ENCODE data around the gene GTF2B. TPM values are rescaled to one million over a fixed set of nuclear protein-coding genes. Genes with fewer than 3 reads are reported as not detected.

The GTF2B gene
- total RNA-seq, 1 experiment from 2014 or later: 31.8 TPM

- 0 out of 4 replicates have a peak, but pooled peaks cover 4% of the 10 kb centered on the region in 2 experiments for H3K36me3 ChIP-seq (ENCODE audit: control insufficient read depth in 1 of 2, insufficient read depth in 2 of 2, low read length in 2 of 2)
- TF ChIP-seq POLR2AphosphoS5 (IDR thresholded peaks at IDR 0.05; ENCODE audit: low read depth, low read length) (no peak), EGR1 (IDR thresholded peaks at IDR 0.05; ENCODE audit: low read depth) (no peak), SIN3A (IDR thresholded peaks at IDR 0.05; ENCODE audit: low read depth) (no peak)
- no peaks in the 10 kb centered on the region for H3K9me2 ChIP-seq (ENCODE audit: insufficient read depth)
- H3K27ac ChIP-seq (ENCODE audit: low read depth, low read length): no peak overlapping the region
- DNase-seq (ENCODE audit: low read depth, low spot score) (no peak), ATAC-seq (no peak)
- H3K79me2 ChIP-seq (ENCODE audit: insufficient read depth, low read length): no peaks in the 10 kb centered on the region
- POLR2A ChIA-PET: no interaction called here
- no peak overlapping the region for H3K4me2 ChIP-seq (ENCODE audit: low read length)
- H3K4me3 ChIP-seq (replicated peaks in 1 of 2; ENCODE audit: low read depth in 1 of 2, low read length in 2 of 2): no peak overlapping the region
- H3K9me3 ChIP-seq (ENCODE audit: control insufficient read depth in 1 of 2, insufficient read depth in 1 of 2, low read depth in 1 of 2, low read length in 2 of 2): no peaks in the 10 kb centered on the region
- RAD21 ChIA-PET (ENCODE audit: low non-redundant PET in 1 of 2, low total read pairs in 2 of 2, uncharacterized antibody in 2 of 2, unreplicated experiment in 2 of 2): no interaction called here
- H2AFZ ChIP-seq (ENCODE audit: low read depth, low read length, poor library complexity, severe bottlenecking): no peak overlapping the region
- no peaks in the 10 kb centered on the region for H3K27me3 ChIP-seq (ENCODE audit: insufficient read depth, low read length)
- no peaks in the 10 kb centered on the region for H3K4me1 ChIP-seq (ENCODE audit: control insufficient read depth in 1 of 2, insufficient read depth in 2 of 2, low read length in 2 of 2)
- H3K9ac ChIP-seq (ENCODE audit: low read length): no peak overlapping the region
- no TSS peak for BruUV-seq (replicated peaks)
- no peaks in the 10 kb centered on the region for H4K20me1 ChIP-seq (ENCODE audit: insufficient read depth)
- CTCF ChIA-PET: no interaction called here
- intact Hi-C loops (cut with micrococcal nuclease): no loop called here
These were observed 77.9 kb downstream of the GTF2B start for GRCh38 chr1:88813471-88813870.

- intact Hi-C loops (cut with micrococcal nuclease): no loop called here
- H3K36me3 ChIP-seq (ENCODE audit: control insufficient read depth in 1 of 2, insufficient read depth in 2 of 2, low read length in 2 of 2): peaks cover 4 to 10% of the 10 kb centered on the region in 2 experiments; a peak in 1 of 4 replicates
- H3K79me2 ChIP-seq (ENCODE audit: insufficient read depth, low read length): no peaks in the 10 kb centered on the region
- no peak overlapping the region for H3K9ac ChIP-seq (ENCODE audit: low read length)
- no peaks in the 10 kb centered on the region for H4K20me1 ChIP-seq (ENCODE audit: insufficient read depth)
- TF ChIP-seq REST (IDR thresholded peaks at IDR 0.05; ENCODE audit: low read depth) (no peak), RAD21 (IDR thresholded peaks at IDR 0.05; ENCODE audit: low read depth) (no peak), SRF (IDR thresholded peaks at IDR 0.05; ENCODE audit: low read depth) (no peak), ATF3 (IDR thresholded peaks at IDR 0.05) (no peak), MAX (IDR thresholded peaks at IDR 0.05) (no peak), EGR1 (IDR thresholded peaks at IDR 0.05; ENCODE audit: low read depth) (no peak), EZH2phosphoT487 (IDR thresholded peaks at IDR 0.05; ENCODE audit: borderline replicate concordance) (no peak), SP1 (IDR thresholded peaks at IDR 0.05; ENCODE audit: low read depth) (no peak), EZH2 (IDR thresholded peaks at IDR 0.05) (no peak), ELF1 (IDR thresholded peaks at IDR 0.05; ENCODE audit: borderline replicate concordance, low read depth) (no peak), JUND (IDR thresholded peaks at IDR 0.05) (no peak), CEBPB (IDR thresholded peaks at IDR 0.05; ENCODE audit: low read depth) (no peak), POLR2A (IDR thresholded peaks at IDR 0.05; ENCODE audit: borderline replicate concordance, extremely low read depth, insufficient read depth, insufficient read length) (no peak), ZBTB33 (IDR thresholded peaks at IDR 0.05; ENCODE audit: extremely low read depth, insufficient replicate concordance, low read length) (no peak)
- no peak overlapping the region for H3K27ac ChIP-seq (ENCODE audit: low read depth, low read length)
- H3K9me3 ChIP-seq (ENCODE audit: control insufficient read depth in 1 of 2, insufficient read depth in 1 of 2, low read depth in 1 of 2, low read length in 2 of 2): no peaks in the 10 kb centered on the region
- CTCF ChIA-PET: no interaction called here
- no peaks in the 10 kb centered on the region for H3K27me3 ChIP-seq (ENCODE audit: insufficient read depth, low read length)
- POLR2A ChIA-PET: no interaction called here
- H2AFZ ChIP-seq (ENCODE audit: low read depth, low read length, poor library complexity, severe bottlenecking): no peak overlapping the region
- DNase-seq (ENCODE audit: low read depth, low spot score) (no peak), ATAC-seq (no peak)
- no peak overlapping the region for H3K4me2 ChIP-seq (ENCODE audit: low read length)
- no peaks in the 10 kb centered on the region for H3K9me2 ChIP-seq (ENCODE audit: insufficient read depth)
- no TSS peak for BruUV-seq (replicated peaks)
- RAD21 ChIA-PET (ENCODE audit: low non-redundant PET in 1 of 2, low total read pairs in 2 of 2, uncharacterized antibody in 2 of 2, unreplicated experiment in 2 of 2): no interaction called here
- H3K4me3 ChIP-seq (replicated peaks in 1 of 2; ENCODE audit: low read depth in 1 of 2, low read length in 2 of 2): no peak overlapping the region
- H3K4me1 ChIP-seq (ENCODE audit: control insufficient read depth in 1 of 2, insufficient read depth in 2 of 2, low read length in 2 of 2): no peaks in the 10 kb centered on the region
These were observed 79.0 kb downstream of the GTF2B start for GRCh38 chr1:88812366-88812765.
